Measurements from ENCODE around the gene OSMR.

DNA sequence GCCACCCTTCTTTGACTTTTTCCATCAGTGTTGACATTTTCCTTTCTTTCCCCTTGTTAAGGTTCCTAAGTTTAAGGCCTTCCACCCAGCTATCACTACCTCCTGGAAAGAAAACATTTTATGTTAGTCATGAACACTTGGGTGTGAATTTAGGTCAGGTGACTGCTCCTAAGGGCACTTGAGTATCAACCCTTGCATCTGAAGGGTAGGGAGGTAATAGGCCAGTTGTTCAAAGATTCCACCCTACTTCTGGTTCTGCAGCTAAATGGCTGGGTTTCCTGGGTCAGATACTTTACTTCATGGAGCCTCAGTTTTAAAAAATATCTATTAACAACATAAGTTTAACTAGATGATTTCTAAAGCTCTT lies 49.1 kb upstream of the OSMR start:
- TF ChIP-seq, protein P1, sequence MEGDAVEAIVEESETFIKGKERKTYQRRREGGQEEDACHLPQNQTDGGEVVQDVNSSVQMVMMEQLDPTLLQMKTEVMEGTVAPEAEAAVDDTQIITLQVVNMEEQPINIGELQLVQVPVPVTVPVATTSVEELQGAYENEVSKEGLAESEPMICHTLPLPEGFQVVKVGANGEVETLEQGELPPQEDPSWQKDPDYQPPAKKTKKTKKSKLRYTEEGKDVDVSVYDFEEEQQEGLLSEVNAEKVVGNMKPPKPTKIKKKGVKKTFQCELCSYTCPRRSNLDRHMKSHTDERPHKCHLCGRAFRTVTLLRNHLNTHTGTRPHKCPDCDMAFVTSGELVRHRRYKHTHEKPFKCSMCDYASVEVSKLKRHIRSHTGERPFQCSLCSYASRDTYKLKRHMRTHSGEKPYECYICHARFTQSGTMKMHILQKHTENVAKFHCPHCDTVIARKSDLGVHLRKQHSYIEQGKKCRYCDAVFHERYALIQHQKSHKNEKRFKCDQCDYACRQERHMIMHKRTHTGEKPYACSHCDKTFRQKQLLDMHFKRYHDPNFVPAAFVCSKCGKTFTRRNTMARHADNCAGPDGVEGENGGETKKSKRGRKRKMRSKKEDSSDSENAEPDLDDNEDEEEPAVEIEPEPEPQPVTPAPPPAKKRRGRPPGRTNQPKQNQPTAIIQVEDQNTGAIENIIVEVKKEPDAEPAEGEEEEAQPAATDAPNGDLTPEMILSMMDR (conservative IDR thresholded peaks at IDR 0.05 in 1 of 2, IDR thresholded peaks at IDR 0.05 in 1 of 2; ENCODE audit: extremely low read depth in 1 of 2, insufficient read depth in 1 of 2, low read depth in 1 of 2, low read length in 2 of 2): no peak
- TF ChIP-seq EZH2 (IDR thresholded peaks at IDR 0.05; ENCODE audit: borderline replicate concordance, low read length): no peak
